GM21447 (cell line): ENCODE results near the gene RAD51B.
"Not testable (repeated sequence)": the region's sequence is repeated elsewhere in the genome, so short reads cannot be mapped to it uniquely, and the experiment has no call there.

Experiments used
- ATAC-seq: cut with Tn5 transposase; IDR thresholded peaks from one replicate; pipeline ENCODE4 v1.9.1; 2021; ENCODE audit not compliant: unreplicated experiment

The RAD51B gene

DNA sequence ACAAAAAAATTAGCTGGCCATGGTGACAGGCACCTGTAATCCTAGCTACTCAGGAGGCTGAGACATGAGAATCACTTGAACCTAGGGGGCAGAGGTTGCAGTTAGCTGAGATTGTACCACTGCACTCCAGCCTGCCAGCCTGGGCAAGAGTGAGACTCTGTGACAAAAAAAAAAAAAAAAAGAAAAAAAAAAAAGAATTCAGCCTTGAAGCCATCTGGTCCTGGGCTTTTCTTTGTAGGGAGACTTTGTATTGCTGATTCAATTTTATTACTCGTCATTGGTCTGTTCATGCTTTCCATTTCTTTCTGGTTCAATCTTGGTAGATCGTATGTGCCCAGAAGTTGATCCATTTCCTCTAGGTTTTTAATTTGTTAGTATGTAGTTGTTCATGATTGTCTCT, 243.1 kb downstream of the RAD51B start:
- no peak for ATAC-seq

DNA sequence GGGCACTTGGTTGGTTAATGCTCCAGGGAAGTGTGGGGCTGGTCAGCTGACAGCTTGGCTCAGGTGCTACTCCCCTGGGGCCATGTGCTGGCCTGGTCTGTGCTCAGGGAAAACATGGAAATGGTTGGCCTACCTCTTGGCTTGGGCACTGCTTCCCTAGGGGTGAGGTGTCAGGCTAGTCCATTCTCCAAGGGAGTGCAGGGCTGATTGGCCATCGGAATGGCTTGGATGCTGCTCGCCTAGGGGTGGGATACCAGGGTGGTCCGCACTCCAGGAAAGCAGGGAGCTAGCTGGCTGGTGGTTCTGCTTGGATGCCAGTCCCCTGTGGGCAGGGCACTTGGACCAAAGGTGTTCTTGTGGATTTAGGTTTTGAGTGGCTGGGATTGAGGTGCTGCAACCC, 245.7 kb downstream of the RAD51B start:
- no peak for ATAC-seq

DNA sequence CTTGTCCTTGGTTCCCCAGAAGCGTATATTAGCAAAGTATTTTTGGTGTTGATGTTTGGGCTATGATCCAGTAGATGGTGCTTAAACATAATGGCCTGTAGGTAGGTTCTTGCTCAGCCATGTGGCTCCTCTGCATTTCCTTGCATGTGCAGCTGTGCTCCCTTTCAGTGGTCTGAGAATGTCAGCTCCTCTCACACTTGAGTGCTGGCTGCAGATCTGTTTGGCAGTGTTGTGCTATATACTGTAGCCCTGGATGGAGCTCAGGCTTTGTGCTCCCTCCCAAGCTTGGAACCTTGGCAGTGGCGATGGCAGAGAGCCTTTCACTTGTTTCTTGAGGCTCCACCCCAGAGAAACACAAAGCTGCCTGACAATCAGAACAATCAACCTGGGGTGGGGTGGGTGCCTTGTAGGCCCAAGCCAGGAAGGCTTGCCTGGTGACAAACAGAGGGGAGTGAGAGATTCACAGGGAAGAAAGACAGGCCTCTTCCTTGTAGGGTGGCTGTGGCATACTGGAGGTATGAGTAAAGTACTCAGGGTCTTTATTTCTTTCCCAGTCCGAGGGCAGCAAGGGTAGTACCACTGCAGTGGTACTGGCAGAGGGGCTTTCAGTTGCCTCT, 255.3 kb downstream of the RAD51B start:
- ATAC-seq = no peak

DNA sequence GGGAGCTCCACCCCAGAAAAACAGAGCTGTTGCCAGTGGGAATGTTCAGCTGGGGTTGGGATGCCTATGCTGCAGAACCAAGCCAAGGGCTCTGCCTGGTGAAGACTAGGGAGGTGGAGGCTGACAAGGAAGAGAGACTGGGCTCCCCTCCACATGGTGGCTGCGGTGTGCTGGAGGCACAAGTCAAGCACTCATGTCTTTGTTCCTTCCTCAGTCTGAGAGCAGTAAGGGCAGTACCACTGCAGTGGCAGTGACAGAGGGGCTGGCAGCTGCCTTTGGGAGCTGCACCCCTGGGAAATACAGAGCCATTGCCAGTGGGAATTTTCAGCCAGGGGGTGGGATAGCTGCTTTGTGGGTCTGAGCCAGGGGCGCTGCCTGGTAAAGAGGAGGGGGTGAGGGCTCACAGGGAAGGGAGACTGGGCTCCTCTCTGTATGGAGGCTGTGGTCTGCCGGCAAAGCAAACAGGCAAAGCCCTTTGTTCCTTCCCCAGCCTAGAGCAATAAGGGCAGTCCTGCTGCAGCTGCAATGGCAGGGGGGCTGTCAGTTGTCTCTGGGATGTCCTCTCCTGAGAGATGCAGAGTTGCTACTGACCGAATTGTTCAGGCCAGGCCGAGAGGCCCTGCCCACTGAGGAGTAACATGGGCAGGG, 255.9 kb downstream of the RAD51B start:
- ATAC-seq = no peak

DNA sequence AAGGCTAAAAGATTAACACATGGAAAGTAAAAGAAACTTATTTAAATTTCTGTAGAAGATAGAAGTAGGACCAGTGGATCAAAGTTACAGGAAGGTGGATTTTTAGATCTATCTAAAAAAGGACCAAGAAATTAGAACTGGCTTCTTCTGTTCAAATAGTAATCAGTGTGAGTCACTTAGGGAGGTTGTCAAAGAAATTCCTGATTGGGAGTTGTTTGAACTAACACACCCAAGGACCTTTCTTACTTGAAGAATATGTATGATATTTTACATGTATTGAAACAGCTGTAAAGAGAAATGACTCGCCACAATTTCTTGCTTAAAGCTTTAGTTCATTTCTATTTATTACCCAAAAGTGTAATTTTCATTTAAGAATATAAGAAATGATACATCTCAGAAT, 256.9 kb downstream of the RAD51B start:
- no peak for ATAC-seq

DNA sequence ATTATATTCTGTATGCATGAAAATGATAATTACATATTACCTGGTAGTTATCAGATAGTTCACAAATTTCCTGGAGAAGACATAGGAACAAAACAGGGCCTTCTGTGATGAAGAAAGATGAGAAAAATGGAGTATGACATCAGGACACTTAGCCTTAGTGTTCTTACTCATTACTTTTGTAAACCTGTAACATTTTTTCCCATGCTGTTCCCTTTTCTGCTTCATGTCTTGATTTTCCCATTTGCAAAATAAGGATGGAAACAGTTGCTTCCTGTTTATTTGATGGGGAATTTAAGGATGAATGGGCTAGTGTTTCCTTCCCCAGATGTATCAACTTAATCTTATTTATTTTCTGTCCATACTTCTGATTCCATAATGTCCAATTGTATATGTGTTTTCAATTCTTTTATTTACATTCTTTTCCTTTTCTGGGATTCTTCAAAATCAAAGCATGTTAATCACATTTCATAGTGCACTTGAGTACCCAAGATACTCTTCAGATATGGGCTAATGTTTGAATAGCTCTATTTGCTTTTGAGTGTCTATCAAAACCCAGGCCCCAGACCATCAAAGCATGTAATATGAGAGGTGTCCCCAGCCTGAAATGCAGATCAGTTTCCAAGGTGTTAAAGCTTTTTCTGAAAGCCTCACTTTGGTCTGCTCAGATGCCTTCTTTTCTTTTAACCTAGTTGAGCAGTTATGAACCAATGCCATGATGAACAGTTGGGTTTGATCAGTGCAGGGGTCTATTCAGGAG, 260.5 kb downstream of the RAD51B start:
- no peak for ATAC-seq

DNA sequence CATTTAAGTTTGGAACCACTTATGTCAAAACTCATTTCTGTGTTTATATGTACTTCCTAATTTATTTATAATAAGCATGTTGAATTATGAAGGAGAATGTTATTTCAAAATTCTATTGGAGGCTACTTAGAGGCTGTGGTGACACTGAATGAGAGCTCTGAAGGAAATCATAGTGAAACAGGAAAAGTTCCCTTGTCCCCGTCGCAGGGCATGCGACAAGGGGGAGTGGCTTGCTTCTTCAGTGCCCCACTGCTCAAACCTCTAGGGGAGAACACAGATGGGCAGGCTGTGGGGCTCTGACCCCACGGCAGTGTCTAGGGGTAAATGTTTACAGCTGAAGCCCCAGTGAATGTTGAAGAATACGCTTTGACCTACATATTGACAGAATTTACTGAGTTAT, 261.9 kb downstream of the RAD51B start:
- ATAC-seq = no peak

DNA sequence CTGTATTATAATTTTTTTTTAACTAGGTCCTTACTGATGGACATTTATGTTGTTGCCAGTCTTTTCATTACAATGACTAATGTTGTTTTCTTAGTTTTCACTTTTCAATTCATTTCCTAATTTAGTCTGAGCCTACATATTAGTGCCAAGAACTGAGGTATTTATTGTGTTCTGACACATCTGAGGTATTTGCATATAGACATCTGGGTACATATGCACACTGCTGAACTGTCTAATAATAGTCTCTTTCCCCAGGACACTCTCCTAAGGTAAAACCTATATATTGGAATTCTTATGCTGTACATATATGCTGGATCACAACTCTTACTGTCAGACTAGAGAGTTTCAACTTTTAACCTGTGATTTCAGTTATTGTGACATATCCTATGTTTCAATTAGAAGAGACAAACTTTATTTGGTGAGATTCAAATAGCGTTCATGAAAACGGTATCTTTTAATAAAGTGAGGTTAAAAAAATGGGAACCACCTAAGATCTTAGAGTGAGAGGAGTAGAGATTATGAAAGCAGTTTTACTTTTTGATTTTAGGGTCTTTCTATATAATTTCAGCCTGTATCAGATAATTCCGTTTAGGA, 263.2 kb downstream of the RAD51B start:
- ATAC-seq = no peak

DNA sequence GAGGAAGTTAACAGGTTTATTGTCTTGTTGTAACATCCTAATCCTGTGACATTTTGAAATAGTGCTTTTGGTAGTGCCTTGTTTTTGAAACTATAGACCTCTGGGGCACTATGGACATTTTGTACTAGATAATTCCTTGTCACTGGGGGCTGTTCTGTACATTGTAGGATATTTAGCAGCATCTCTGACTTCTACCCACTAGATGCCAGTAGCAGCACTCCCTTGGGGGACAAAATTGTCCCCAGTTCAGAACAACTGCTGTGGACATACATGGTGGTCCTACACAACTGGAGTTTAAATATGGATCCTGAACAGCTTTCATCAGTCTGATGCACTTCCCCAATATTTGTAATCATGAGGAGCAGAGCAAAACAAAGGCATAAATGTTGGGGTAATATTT, 264.7 kb downstream of the RAD51B start:
- ATAC-seq = no peak

DNA sequence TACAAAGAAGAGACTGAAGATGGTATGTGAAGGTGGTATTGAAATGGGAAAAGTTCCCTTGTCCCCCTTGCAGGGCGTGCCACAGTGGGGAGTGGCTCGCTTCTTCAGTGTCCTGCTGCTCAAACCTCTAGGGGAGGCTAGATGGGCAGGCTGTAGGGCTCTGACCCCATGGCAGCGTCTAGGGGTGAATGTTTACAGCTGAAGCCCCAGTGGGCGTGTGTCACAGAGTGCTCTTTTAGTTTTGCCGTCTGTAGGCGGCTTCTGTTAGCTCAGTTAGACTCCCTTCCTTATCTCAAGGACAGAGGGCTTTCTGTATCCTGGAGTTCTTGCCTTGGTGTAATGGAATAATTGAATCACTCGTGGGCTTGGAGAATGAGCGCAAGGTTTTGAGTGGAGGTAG, 266.2 kb downstream of the RAD51B start:
- ATAC-seq = no peak

DNA sequence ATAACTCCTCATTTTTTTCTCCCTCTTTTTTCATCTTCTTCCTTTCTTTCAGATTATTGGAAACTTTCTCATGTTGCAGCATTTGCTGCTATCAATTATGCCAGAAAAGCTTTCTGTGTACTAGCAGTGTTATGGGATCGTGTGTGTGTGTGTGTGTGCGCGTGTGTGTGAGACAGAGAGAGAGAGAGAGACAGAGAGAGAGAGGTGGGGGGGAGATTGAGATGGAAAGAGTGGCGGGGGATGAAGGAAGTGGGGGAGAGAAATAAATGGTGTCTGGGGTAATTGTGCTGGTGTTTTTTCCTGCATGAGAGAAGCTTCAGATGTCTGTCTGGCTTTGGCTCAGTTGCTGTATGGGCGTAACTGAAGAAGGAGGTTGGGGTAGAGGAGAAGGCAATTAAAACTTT, 268.9 kb downstream of the RAD51B start:
- ATAC-seq = no peak

DNA sequence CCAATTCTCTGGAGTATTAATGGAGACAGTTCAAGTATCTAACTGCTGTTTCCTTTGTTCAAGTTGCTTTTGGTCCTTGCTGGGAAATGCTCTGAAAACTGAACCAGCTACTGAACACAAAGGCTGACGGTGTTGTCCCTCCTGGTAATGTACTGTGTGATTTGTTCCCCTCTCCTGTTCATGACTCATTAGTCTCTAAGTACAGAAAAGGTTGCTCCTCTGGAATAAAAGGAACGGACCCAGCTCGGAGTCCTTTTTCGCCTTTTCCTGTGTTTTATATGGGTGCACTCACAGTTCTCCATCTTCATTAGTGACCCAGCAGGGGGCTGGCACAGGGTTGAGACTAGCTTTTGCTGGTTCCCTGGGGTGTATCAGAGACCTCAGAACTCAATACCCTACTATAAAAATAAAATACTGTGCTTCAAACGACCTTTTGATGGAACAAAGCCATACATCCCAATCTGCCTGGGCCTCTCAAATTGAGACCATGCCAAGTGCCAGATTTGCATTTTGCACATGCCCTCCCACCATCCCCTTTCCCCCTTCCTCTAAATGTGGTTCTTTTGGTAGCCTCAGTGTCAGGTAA, 269.7 kb downstream of the RAD51B start:
- no peak for ATAC-seq

DNA sequence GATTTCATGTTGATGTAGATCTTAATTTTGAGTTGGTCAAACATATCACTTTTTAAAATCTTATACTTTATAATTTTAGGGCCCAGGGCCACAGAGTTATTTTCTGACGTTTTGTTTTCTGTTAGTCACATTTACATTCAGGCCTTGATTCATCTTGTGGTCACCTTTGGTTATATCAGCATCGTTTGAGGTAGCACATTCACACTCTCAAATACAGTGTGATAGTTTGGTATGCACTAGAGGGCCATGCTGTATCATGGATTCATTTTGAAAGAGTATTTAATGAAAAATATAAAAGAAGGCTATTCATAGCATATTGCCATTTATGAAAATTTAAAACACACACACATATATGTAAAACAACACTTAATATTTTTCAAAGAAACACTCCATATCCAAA, 274.6 kb downstream of the RAD51B start:
- ATAC-seq = no peak

DNA sequence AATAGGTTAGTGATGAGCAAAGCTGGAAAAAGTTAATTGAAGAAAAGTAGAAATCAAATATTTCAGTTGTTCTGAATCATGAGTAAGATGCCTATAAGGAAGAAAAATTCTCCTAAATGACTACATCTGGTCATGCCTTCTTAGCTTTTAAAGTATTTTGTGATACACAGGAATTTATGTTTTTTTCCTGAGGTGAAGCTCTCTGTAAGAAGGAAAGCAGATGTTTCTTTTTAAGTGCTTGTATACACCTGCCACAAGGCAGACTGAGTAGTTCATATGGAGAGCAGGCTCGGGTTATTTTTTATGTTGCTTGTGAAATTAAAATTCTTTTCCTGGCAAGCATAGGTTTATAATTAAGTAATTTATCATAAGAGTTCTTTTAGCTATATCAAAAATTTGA, 275.2 kb downstream of the RAD51B start:
- no peak for ATAC-seq

DNA sequence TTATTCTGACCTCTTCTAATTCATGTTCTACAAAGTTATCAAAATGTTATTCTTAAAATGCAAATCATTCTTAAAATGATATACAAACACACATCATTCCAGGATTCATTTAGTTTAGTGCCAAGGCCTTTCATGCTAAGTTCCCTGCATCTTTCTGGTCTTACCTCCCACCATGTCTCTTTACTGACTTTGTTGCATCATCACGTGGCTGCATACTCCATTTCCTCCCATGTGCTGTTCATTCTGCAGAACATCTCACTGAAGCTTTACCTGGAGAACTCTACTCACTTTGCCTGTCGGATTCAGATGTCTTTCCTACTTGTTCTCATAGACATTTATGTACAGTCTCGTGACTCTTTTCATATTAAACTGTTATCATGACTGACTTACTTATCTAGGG, 278.1 kb downstream of the RAD51B start:
- ATAC-seq = no peak

DNA sequence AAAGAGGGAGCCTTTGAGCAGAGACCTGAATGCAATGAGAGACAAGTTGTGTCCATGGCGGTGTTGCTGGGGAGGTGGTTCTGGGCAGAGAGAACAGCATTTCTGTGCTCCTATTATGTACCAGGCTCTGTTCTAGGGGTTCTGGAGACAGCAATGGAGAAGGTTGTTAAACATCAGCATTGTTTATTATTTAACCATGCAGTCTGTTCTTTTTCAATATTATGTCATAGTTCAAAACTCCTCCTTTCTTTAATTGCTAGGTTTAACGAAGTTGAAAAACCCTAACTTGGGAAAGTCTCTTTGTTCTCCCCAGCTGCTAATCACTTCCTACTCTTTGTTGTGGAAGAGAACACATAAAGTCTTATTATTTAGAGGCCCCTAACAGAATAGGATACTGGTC, 279.3 kb downstream of the RAD51B start:
- ATAC-seq = no peak

DNA sequence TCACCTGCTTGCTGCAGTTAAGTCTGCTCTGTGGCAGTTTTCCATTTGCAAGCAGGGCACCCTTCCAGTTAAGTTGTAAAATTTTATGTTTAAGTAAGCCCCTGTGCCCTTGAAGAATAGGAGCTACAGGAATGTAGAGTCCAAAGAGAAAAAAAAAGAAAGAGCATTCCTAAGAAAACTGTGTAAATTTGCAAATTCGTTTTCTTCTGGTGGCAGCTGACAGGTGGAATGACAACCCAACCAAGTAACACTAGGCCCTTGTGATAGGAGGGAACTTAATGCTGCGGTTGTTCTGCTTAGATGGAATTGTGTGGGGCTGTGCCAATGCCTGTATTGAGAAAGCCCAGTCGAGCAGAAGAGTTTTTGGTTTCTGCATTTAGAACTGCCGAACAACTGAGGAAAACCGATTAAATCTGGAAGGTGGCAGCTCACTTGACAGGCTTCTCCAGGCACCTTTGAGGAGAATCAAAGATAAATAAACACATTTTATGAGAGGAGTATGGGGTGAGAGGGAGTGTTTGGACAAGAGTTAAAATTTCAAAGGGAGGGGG, 280.0 kb downstream of the RAD51B start:
- no peak for ATAC-seq

DNA sequence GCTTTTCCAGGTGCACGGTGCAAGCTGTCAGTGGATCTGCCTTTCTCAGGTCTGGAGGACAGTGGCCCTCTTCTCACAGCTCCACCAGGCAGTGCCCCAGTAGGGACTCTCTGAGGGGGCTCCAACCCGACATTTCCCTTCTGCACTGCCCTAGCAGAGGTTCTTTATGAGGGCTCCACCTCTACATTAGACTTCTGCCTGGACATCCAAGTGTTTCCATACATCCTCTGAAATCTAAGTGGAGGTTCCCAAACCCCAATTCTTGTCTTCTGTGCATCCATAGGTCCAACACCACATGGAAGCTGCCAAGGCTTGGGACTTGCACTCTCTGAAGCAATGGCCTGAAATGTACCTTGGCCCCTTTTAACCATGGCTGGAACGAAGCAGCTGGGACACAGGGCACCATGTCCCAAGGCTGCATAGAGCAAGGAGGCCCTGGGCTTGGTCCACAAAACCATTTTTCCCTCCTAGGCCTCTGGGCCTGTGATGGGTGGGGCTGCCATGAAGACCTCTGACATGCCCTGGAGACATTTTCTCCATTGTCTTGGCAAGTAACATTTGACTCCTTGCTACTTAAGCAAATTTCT, 282.2 kb downstream of the RAD51B start:
- ATAC-seq = not testable (repeated sequence)

DNA sequence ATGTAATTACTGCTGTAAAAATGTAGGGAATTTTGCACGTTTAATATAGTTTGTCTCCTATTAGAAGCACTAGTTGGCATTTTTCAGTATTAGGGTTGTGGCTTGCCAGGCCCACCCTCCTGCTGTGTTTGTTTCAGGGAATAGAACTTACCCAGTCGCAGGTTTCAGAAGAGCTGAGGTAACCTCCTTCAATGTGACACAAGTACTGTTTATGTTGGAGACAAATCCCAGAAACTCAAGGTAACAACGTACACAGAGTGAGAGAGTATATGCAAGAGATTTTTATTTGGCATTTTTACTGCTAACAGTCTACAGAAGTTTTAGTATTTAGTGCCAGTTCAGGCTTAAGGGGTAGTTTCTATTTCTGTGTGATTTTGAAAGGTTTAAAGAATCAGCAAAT, 284.3 kb downstream of the RAD51B start:
- ATAC-seq = no peak

DNA sequence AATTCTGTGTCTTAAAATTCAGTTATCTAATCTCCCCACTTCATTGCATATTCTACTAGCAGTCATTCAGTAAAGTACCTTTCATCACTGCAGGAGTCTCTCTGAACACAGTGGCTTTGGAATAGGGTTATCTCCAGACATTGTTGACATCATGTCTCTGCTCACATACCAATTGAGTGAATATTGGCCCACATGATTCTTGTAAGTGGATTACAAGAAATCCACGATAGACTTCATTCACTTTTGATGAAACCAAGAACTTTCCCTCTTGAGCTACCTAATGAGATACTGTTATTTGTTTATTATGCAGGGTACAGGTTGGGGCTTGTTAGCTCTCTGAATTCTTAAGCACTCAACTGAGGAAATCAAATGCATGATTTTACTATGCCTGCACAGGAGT, 284.9 kb downstream of the RAD51B start:
- no peak for ATAC-seq

DNA sequence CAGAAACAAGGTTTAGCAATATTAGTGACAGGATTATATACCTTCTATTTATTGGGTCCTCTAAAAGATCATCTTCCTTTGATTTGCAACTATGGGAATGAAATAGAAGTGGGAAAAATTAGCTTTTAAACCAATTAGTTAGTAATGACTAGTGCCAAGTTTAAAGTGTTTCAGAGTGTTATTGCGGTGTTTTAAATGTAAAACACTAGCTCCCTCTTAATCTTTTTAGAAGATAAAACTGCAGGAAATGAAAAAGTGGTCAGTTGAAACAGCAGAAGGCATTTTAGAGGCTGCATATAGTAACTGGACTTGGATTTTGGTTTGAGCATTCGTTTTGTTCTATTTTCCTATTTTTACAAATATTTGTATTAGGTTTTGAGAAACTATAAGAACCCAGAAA, 286.2 kb downstream of the RAD51B start:
- no peak for ATAC-seq
